Left colon (tissue), 2 donors: ENCODE data around the gene VAV1. TPM values are rescaled to one million over a fixed set of nuclear protein-coding genes. Genes with fewer than 3 reads are reported as not detected.
"Not testable (repeated sequence)": the region's sequence is repeated elsewhere in the genome, so short reads cannot be mapped to it uniquely, and the experiment has no call there.

Experiments used
- ATAC-seq: fragments of 200-7000 bp; cut with Tn5 transposase; one replicate; pipeline ENCODE4 v1.9.1; 2020; ENCODE audit warnings: mild to moderate bottlenecking, moderate library complexity
- DNase-seq, 2 donors: peaks; one replicate each; pipeline ENCODE4 v3.0.0-alpha.2; 2020
- intact Hi-C, 2 donors: fragments of 100-400 bp; cut with DNase I in 1 of 2; cut with micrococcal nuclease in 1 of 2; formaldehyde crosslinking; loops; one replicate each; pipeline versions ENCODE4 v1.11.2 to v1.14.0; 2022; cut with DNase I, micrococcal nuclease
- total RNA-seq, 2 donors: library from RNA; stranded (reverse); fragmentation: NEBNext Ultra II Directional; extraction: Animal tissue kit (Norgen Biotek cat#: 25700); gene quantifications; one replicate each; pipeline ENCODE4 v1.2.1, GENCODE V29; 2021
- donor health status: DM: no; HTN: no; CAD: no.
- donor health status: DM: yes; HTN: yes; CAD: no.

Gene VAV1
- total RNA-seq, 2 donors from 2014 or later = 8.2 to 8.5 TPM

- DNase-seq (peak; percentile 83 to 85), ATAC-seq (peak; percentile 20)
- intact Hi-C loops = no loop called here
Measured at GRCh38 chr19:6736169-6736916, 36.2 kb upstream of the VAV1 start.

GRCh38 chr19:6736917-6737283, 35.6 kb upstream of the VAV1 start:
- ATAC-seq (no peak), DNase-seq (no peak)
- intact Hi-C loops = no loop called here

GRCh38 chr19:6737284-6737872, 35.1 kb upstream of the VAV1 start, which contains the start of gene GPR108:
TSS of gene GPR108 (minus strand) at chr19:6737580. CDS start at chr19:6737576, 4 bp downstream.
- DNase-seq (peak; percentile 99 to 100), ATAC-seq (peak; percentile 64)
- intact Hi-C loops = no loop called here

- DNase-seq = peak; percentile 96 to 99
- ATAC-seq = peak; percentile 47
- intact Hi-C loops = no loop called here
Measured at GRCh38 chr19:6737873-6738786, 34.4 kb upstream of the VAV1 start.

- DNase-seq = peak; percentile 80 to 86
- intact Hi-C loops = no loop called here
- peak; percentile 19 for ATAC-seq
Measured at GRCh38 chr19:6738787-6739389, 33.6 kb upstream of the VAV1 start.

- DNase-seq = peak; percentile 79 to 91
- intact Hi-C loops = no loop called here
- ATAC-seq = peak; percentile 41
Measured at GRCh38 chr19:6739390-6739882, 33.1 kb upstream of the VAV1 start, which contains the start of gene TRIP10. TSS of gene TRIP10 (plus strand) at chr19:6739680. CDS start at chr19:6739762, 82 bp downstream.

- no peak for ATAC-seq
- DNase-seq = peak; percentile 60 to 72
- intact Hi-C loops = loop anchor here in 1 of 2 donors (10.0 kb wide), 1 partner anchor 115 kb away; no protein-coding TSS in a partner anchor
Measured at GRCh38 chr19:6739883-6740588, 32.5 kb upstream of the VAV1 start.

GRCh38 chr19:6740589-6741343, 31.7 kb upstream of the VAV1 start:
- ATAC-seq = no peak
- peak; percentile 69 to 73 for DNase-seq
- intact Hi-C loops = loop anchor here in 1 of 2 donors (10.0 kb wide), 1 partner anchor 114 kb away; no protein-coding TSS in a partner anchor

- intact Hi-C loops = loop anchor here in 1 of 2 donors (10.0 kb wide), 1 partner anchor 112 kb away; no protein-coding TSS in a partner anchor
- ATAC-seq = no peak
- DNase-seq = no peak
Measured at GRCh38 chr19:6743066-6743465, 29.4 kb upstream of the VAV1 start.

GRCh38 chr19:6743714-6744380, 28.7 kb upstream of the VAV1 start:
- DNase-seq (no peak), ATAC-seq (no peak)
- intact Hi-C loops = loop anchor here in 1 of 2 donors (10.0 kb wide), 1 partner anchor 111 kb away; no protein-coding TSS in a partner anchor

- ATAC-seq (peak; percentile 72), DNase-seq (peak; percentile 86 to 87)
- intact Hi-C loops = loop anchor here in 1 of 2 donors (10.0 kb wide), 1 partner anchor 110 kb away; no protein-coding TSS in a partner anchor
Measured at GRCh38 chr19:6744381-6745301, 27.9 kb upstream of the VAV1 start.

GRCh38 chr19:6745965-6746364, 26.5 kb upstream of the VAV1 start:
- ATAC-seq = no peak
- no peak for DNase-seq
- intact Hi-C loops = loop anchor here in 1 of 2 donors (10.0 kb wide), 1 partner anchor 109 kb away; no protein-coding TSS in a partner anchor

- intact Hi-C loops = loop anchor here in 1 of 2 donors (10.0 kb wide), 1 partner anchor 106 kb away; no protein-coding TSS in a partner anchor
- ATAC-seq, DNase-seq: not testable (repeated sequence)
Measured at GRCh38 chr19:6748543-6748942, 24.0 kb upstream of the VAV1 start.

- ATAC-seq (no peak), DNase-seq (peak in 1 of 2 donors; percentile 38)
- intact Hi-C loops = no loop called here
Measured at GRCh38 chr19:6750062-6750461, 22.4 kb upstream of the VAV1 start.

- intact Hi-C loops = no loop called here
- DNase-seq (no peak), ATAC-seq (no peak)
Measured at GRCh38 chr19:6751189-6751588, 21.3 kb upstream of the VAV1 start.
